CD14-positive monocyte (primary cell): ENCODE data around the gene ACVRL1. TPM values are rescaled to one million over a fixed set of nuclear protein-coding genes. Genes with fewer than 3 reads are reported as not detected.

Experiments
- DNase-seq, 3 donors: peaks; one replicate each; pipeline ENCODE4 v3.0.0-alpha.2; 2011 to 2022
- H2AFZ ChIP-seq: 2 replicates; pipeline ENCODE4 v1.6.0; 2012; ENCODE audit warnings: mild to moderate bottlenecking, low read depth, low read length, inconsistent platforms; ENCODE audit not compliant: insufficient read depth, poor library complexity, severe bottlenecking
- H3K27ac ChIP-seq, 2 donors: 1 replicate in 1 of 2; 2 replicates in 1 of 2; pipeline ENCODE4 v1.5.1; 2012 to 2013; ENCODE audit warnings: low read length in 2 of 2, control low read depth in 1 of 2, inconsistent platforms in 1 of 2, low read depth in 1 of 2, mild to moderate bottlenecking in 1 of 2
- H3K27me3 ChIP-seq, 2 donors: one replicate each; pipeline versions ENCODE4 v1.6.0 to v1.6.1; 2011 to 2013; ENCODE audit warnings: low read length in 2 of 2; ENCODE audit not compliant: control insufficient read depth in 2 of 2, insufficient read depth in 2 of 2
- H3K36me3 ChIP-seq, 2 donors: replicated peaks in 1 of 2; 1 replicate in 1 of 2; 2 replicates in 1 of 2; pipeline versions ENCODE4 v1.5.1 to v1.6.1; 2012 to 2013; ENCODE audit warnings: low read length in 2 of 2, control low read depth in 1 of 2, inconsistent platforms in 1 of 2, mild to moderate bottlenecking in 1 of 2; ENCODE audit not compliant: insufficient read depth in 2 of 2, control insufficient read depth in 1 of 2
- H3K4me1 ChIP-seq, 2 donors: 1 replicate in 1 of 2; 2 replicates in 1 of 2; pipeline versions ENCODE4 v1.5.1 to v1.6.1; 2012 to 2013; ENCODE audit warnings: low read length in 2 of 2, control low read depth in 1 of 2, inconsistent platforms in 1 of 2, mild to moderate bottlenecking in 1 of 2, moderate library complexity in 1 of 2; ENCODE audit not compliant: insufficient read depth in 2 of 2, control insufficient read depth in 1 of 2
- H3K4me2 ChIP-seq: replicated peaks from 2 replicates; pipeline ENCODE3; 2012; ENCODE audit warnings: low read length, moderate library complexity, mild to moderate bottlenecking; ENCODE audit not compliant: poor library complexity, severe bottlenecking; ENCODE audit errors: extremely low read depth
- H3K4me3 ChIP-seq, 3 experiments: fragments of 200-600 bp in 1 of 3; sonication (generic) in 1 of 3; replicated peaks in 1 of 3; 1 replicate in 2 of 3; 2 replicates in 1 of 3; pipeline ENCODE4 v1.5.1; 2011 to 2013; ENCODE audit warnings: low read length in 3 of 3, mild to moderate bottlenecking in 3 of 3, control low read depth in 2 of 3, low read depth in 2 of 3, inconsistent platforms in 1 of 3, moderate library complexity in 1 of 3
- H3K79me2 ChIP-seq: 2 replicates; pipeline ENCODE4 v1.6.0; 2012; ENCODE audit warnings: mild to moderate bottlenecking, control low read depth, inconsistent platforms, low read length, moderate library complexity; ENCODE audit not compliant: insufficient read depth
- H3K9ac ChIP-seq: 2 replicates; pipeline ENCODE4 v1.6.0; 2017; ENCODE audit warnings: low read length, mild to moderate bottlenecking; ENCODE audit not compliant: insufficient read depth, poor library complexity, severe bottlenecking
- H3K9me3 ChIP-seq, 2 donors: replicated peaks in 1 of 2; 1 replicate in 1 of 2; 2 replicates in 1 of 2; pipeline versions ENCODE4 v1.5.1 to v1.6.1; 2012 to 2013; ENCODE audit warnings: low read length in 2 of 2, control low read depth in 1 of 2; ENCODE audit not compliant: control insufficient read depth in 1 of 2, insufficient read depth in 1 of 2
- H4K20me1 ChIP-seq: 2 replicates; pipeline ENCODE4 v1.6.0; 2012; ENCODE audit warnings: mild to moderate bottlenecking, low read length, control low read depth, moderate library complexity; ENCODE audit not compliant: insufficient read depth
- H3K27ac Mint-ChIP-seq, 7 donors: one replicate each; pipeline ENCODE4 v1.8.0; 2020; ENCODE audit warnings: mild to moderate bottlenecking in 7 of 7, mixed read lengths in 7 of 7, moderate library complexity in 6 of 7, inconsistent platforms in 2 of 7
- H3K27me3 Mint-ChIP-seq, 3 donors: one replicate each; pipeline ENCODE4 v1.8.0; 2021 to 2022; ENCODE audit warnings: low read depth in 3 of 3, mild to moderate bottlenecking in 3 of 3, mixed read lengths in 3 of 3, moderate library complexity in 3 of 3, inconsistent platforms in 1 of 3
- H3K36me3 Mint-ChIP-seq, 2 donors: one replicate each; pipeline ENCODE4 v1.8.0; 2020; ENCODE audit warnings: mixed read lengths in 2 of 2, inconsistent platforms in 1 of 2, mild to moderate bottlenecking in 1 of 2
- H3K4me1 Mint-ChIP-seq: one replicate; pipeline ENCODE4 v1.8.0; 2020; ENCODE audit warnings: mild to moderate bottlenecking, mixed read lengths
- H3K4me3 Mint-ChIP-seq, 2 donors: one replicate each; pipeline ENCODE4 v1.8.0; 2020; ENCODE audit warnings: mild to moderate bottlenecking in 2 of 2, mixed read lengths in 2 of 2, moderate library complexity in 1 of 2
- H3K9me3 Mint-ChIP-seq, 7 donors: one replicate each; pipeline ENCODE4 v1.8.0; 2020 to 2022; ENCODE audit warnings: mixed read lengths in 7 of 7, mild to moderate bottlenecking in 6 of 7, moderate library complexity in 6 of 7, inconsistent platforms in 2 of 7
- WGBS: methylation state at CpG from one replicate; pipeline ENCODE4 v1.1.5; 2013; ENCODE audit warnings: missing lambda C conversion rate; ENCODE audit not compliant: insufficient coverage; 5-methylcytosine and 5-hydroxymethylcytosine counted together
- intact Hi-C, 2 donors: fragments of 100-400 bp; cut with micrococcal nuclease; formaldehyde crosslinking; loops; one replicate each; pipeline versions ENCODE4 v1.15.0 to v1.15.1; 2023
- polyA plus RNA-seq, 3 donors: library from polyadenylated mRNA; depleted of rRNA in 1 of 3; unstranded in 2 of 3; stranded (reverse) in 1 of 3; fragments of 300-500 nt in 2 of 3; fragments of >200 nt in 1 of 3; fragmentation: Illumina TruSeq in 2 of 3; gene quantifications; 1 replicate in 2 of 3; 2 replicates in 1 of 3; pipeline ENCODE4 v1.2.3, GENCODE V29; 2012 to 2021
- TF ChIP-seq, protein P1 (sequence below): fragments of 200-600 bp; IDR thresholded peaks from one replicate; pipeline ENCODE4 v1.8.0; 2022; ENCODE audit warnings: antibody characterized with exemption, mild to moderate bottlenecking

ACVRL1 gene
- polyA plus RNA-seq, 3 donors: 1.5 to 3.6 (median 2.0) TPM

DNA sequence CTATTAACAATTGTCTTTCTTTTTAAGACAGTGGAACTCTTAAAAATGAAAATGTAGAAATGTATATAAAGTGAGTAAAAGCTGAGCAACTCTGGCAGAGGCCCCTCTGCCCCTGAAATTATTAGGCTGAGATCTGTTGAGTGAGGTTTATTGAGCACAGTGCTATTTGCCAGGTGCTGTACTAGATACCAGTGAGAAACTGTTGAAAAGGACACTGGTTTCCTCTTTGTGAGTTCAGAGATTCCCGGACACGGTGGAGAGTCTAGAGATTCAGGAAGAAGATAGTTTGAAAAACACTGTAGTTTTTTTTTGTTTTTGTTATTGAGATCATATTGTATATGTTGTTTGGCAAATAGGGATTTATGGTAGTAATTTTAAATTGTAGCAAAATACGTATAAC lies 55.4 kb downstream of the ACVRL1 start:
- WGBS: 0% methylated on average over 2 of the region's 3 CpGs
- no peaks in the 10 kb centered on the region for H3K27me3 ChIP-seq
- peaks cover 10 to 29% of the 10 kb centered on the region in 2 donors for H3K36me3 ChIP-seq
- no peaks in the 10 kb centered on the region for H3K9me3 ChIP-seq
- Mint-ChIP-seq H3K9me3 (peaks cover 0 to 2% (median 0%) of the 10 kb centered on the region in 7 donors), H3K27me3 (no peaks in the 10 kb centered on the region), H3K27ac (peak overlapping the region in 2 of 7 donors; percentile 31 to 69), H3K4me1 (peaks cover 53% of the 10 kb centered on the region), H3K36me3 (peaks cover 51 to 65% of the 10 kb centered on the region in 2 donors), H3K4me3 (peak overlapping the region in 1 of 2 donors; percentile 4)
- peak overlapping the region in 1 of 2 donors; percentile 10 for H3K27ac ChIP-seq
- TF ChIP-seq, protein P1, sequence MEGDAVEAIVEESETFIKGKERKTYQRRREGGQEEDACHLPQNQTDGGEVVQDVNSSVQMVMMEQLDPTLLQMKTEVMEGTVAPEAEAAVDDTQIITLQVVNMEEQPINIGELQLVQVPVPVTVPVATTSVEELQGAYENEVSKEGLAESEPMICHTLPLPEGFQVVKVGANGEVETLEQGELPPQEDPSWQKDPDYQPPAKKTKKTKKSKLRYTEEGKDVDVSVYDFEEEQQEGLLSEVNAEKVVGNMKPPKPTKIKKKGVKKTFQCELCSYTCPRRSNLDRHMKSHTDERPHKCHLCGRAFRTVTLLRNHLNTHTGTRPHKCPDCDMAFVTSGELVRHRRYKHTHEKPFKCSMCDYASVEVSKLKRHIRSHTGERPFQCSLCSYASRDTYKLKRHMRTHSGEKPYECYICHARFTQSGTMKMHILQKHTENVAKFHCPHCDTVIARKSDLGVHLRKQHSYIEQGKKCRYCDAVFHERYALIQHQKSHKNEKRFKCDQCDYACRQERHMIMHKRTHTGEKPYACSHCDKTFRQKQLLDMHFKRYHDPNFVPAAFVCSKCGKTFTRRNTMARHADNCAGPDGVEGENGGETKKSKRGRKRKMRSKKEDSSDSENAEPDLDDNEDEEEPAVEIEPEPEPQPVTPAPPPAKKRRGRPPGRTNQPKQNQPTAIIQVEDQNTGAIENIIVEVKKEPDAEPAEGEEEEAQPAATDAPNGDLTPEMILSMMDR: no peak
- H3K79me2 ChIP-seq: peaks cover 100% of the 10 kb centered on the region
- H3K4me2 ChIP-seq: no peak overlapping the region
- no peak overlapping the region for H3K4me3 ChIP-seq
- no peak overlapping the region for H3K9ac ChIP-seq
- intact Hi-C loops: no loop called here
- H3K4me1 ChIP-seq: peaks cover 23 to 30% of the 10 kb centered on the region in 2 donors
- H2AFZ ChIP-seq: no peak overlapping the region
- DNase-seq: no peak
- peaks cover 88% of the 10 kb centered on the region for H4K20me1 ChIP-seq

DNA sequence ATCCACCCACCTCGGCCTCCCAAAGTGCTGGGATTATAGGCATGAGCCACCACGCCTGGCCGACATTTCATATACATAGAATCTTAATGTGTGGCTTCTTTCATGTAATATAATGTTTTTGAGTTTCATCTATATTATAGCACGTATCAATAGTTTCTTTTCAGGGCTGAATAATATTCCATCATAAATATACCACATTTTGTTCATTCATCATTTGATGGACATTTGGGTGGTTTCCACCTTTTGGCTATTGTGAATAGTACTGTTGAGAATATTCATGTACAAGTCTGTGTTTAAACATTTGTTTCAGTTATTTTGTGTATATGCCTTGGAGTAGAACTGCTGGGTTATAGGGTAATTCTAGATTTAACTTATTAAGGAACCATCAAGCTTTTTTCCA lies 56.2 kb downstream of the ACVRL1 start:
- peaks cover 100% of the 10 kb centered on the region for H3K79me2 ChIP-seq
- H3K27me3 ChIP-seq: no peaks in the 10 kb centered on the region
- Mint-ChIP-seq H3K27me3 (peaks cover 0 to 2% (median 0%) of the 10 kb centered on the region in 3 donors), H3K4me1 (peaks cover 47% of the 10 kb centered on the region), H3K9me3 (peaks cover 0 to 2% (median 0%) of the 10 kb centered on the region in 7 donors), H3K4me3 (no peak overlapping the region), H3K36me3 (peaks cover 48 to 59% of the 10 kb centered on the region in 2 donors), H3K27ac (no peak overlapping the region)
- no peak overlapping the region for H3K4me3 ChIP-seq
- no peak for DNase-seq
- peaks cover 10 to 29% of the 10 kb centered on the region in 2 donors for H3K36me3 ChIP-seq
- H3K9me3 ChIP-seq: no peaks in the 10 kb centered on the region
- 100% methylated on average over 1 of the region's 4 CpGs for WGBS
- intact Hi-C loops: no loop called here
- peaks cover 23 to 27% of the 10 kb centered on the region in 2 donors for H3K4me1 ChIP-seq
- H3K9ac ChIP-seq: no peak overlapping the region
- TF ChIP-seq, protein P1: no peak
- no peak overlapping the region for H3K27ac ChIP-seq
- peaks cover 85% of the 10 kb centered on the region for H4K20me1 ChIP-seq
- no peak overlapping the region for H3K4me2 ChIP-seq
- no peak overlapping the region for H2AFZ ChIP-seq
